Fibroblast of skin of scalp (primary cell): ENCODE measurements around the gene PHKA2.

Experiments
- DNase-seq: peaks from one replicate; pipeline ENCODE4 v3.0.0-alpha.2; 2013

PHKA2 gene

DNA sequence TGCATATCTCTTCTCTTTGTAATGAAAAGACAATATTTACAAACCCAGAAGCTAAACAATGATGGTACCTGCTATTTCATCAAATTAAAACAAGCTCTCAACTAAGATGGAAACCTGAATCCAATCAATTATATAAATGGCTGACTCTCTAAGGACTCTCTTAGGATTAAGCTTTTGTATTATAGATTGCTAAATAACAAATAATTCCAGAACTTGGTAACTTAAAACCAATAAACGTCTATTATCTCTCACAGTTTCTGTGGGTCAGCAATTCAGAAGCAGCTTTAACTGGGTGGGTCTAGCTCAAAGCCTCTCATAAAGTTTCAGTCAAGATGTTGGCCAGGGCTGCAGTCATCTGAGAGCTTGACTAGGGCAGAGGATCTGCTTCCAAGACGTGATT is 12.4 kb downstream of the PHKA2 start:
- no peak for DNase-seq

DNA sequence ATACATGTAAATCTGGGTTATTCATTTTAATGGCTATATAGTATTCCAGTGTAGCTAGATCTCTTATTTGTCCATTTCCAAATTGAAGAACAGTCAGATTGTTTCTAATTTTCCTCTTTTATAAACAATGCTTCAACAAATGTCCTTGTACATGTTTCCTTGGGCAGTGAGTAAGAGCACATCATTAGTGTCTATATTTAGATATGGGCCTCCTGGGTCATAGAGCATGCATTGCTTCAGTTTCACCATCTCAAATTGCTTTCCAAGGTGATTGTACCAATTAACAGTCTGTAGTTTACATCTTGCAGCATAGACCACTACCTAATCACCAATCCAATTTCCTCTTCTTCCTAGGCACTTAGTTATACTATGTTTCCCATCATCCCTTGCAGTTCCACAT is 13.4 kb downstream of the PHKA2 start:
- DNase-seq: no peak

DNA sequence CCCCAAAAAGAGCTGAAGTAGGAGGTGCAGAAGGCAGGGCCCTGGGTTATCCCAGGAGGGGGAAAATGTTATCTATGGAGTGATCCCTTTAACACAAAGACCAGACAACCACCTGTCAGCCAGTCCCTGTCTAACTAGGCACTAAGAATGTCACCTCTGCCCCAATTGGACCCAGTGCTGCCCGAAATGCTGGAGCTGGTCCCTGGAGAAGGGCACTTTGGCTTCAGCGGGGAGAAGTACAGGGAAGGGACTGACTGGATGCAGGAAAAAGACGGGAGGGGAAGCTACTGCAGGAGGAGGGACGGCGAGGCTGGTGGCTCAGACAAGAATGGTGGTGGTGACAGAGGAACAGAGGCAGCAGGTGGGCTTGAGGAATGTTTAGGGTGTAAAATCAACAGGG is 17.3 kb downstream of the PHKA2 start:
- DNase-seq: no peak

DNA sequence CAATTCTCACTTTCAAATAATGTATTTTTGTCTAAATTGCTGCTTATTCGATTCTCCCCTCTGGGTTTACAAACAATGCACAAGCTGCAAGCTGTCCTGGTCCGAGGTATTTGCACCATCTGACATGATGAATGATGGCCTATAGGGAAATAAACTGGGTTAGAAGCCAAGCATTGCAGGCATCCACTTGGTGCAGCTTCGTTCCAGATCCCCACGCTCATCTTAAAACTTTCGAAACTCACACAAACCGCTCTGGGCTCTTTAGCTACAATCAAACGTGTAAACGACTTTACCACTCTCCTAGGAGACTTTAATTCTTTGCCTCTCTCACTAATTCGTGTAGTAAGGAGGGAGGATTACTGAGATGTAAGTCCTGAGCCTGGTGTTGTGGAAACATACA is 19.0 kb downstream of the PHKA2 start:
- no peak for DNase-seq

DNA sequence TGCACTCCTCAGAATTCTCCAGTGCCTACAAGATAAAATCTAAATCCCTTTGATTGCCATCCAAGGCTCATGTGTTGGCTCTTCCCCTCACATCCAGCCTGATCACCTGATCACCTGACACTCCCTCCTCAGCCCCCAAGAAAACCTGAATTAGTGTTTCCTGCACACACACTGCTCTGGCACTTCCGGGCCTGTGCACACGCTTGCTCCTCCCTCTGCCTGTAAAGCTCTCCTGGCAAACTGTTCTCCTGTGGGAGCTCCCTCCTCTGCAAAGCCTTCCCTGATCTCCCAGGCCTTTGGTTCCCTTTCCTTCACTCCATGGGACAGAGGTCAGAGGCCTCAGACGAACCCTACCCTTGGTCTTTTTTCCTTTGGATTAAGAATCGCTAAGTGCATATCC is 19.9 kb downstream of the PHKA2 start:
- DNase-seq: no peak

DNA sequence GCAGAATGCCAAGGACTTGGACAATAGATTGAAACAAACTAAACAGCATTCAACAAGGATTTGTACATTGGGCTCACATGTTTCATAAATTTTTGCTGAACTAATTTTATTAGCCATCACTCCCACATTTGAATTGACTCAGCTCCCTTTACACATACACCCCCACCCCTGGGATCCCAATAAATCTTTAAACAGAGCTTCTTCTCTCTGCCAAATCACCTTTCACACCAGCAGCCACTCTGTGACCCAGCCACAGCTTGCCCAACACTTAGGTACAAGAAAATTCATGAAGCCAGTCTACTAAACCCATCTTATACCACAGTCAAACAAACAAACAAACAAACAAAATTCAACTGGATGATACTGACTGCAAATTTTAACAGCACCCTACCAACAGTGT is 21.6 kb downstream of the PHKA2 start:
- no peak for DNase-seq

DNA sequence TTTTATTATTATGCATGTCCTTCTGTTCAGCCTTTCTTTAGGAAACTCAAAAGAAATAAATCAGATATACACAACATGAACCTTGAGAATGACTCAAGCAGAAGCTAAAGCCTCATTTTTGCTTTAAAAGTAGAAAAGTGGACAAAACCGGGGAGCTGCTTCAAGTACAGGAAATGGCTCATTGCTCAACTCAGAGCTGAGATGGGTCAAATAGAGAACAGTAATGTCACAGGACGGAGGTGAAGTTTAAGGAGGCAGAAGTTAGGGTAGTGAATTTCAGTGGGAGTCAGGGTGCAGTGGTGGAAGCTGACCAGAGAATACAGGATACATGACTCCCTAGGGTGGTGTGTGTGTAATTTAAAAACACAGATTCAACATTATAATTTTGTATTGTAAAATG is 22.2 kb downstream of the PHKA2 start:
- no peak for DNase-seq

DNA sequence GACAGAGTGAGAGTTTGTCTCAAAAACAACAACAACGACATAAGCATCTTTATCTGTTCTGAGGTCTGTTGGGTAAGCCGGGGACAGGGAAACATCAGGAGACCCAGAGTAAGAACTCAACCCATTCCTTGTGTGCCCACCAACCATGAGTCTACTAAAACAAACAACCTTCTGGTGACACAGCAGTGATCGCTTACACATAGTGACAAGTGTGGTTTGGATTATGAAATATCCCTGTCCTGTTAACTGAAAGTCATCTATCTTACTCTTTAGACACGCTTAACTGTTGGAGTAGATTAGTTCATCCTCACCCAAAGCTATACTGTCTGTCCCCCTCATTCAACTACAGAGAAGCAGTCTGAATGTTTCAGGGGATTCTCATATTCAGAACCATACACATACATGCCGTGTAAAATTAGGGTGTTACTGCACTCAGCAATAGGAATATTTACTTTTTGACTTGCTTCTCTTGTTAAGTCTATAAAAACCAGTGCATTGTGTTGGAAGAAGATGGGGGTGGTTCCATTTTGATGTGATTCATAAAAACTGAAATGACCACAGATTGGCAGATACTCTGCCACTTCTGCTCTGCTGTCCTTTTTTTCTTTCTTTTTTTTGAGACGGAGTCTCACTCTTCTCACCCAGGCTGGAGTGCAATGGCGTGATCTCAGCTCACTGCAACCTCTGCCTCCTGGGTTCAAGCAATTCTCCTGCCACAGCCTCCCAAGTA is 27.4 kb downstream of the PHKA2 start:
- DNase-seq: no peak

DNA sequence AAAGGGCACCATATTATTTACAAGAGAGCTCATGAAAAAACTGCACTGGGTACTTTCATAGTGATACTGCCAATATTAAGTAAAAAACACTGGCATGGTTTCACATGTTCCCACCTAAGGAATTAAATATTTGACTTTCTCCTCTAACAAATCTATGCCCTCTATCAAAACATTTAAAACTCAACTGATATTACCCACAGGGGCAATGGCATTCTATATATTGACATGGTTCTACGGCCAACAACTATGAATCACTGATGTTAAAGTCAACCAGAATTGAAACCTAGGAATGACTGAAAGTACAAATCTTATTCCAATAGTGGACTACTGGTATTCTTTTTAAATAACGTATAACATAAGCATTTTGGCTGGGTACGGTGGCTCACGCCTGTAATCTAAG is 28.2 kb downstream of the PHKA2 start:
- no peak for DNase-seq

DNA sequence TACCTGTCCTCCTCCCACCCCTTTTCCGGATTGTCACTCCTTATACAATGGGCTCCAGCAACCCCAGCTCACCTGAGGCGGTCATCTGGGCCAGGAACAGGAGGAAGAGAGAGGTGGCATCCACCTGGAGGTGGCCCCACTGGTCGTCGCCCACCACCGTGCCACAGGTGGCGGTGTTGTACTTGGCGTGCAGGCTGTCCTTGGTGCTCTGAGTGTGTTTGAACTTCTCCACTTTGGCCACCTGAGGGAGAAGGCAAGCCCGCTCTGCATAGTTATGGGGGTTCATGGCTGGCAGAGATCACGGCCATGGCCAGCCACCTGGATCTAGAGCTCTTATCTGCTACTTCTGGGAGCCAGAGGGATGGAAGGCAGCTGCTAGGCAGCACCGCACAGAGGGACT is 32.9 kb downstream of the PHKA2 start:
- no peak for DNase-seq

DNA sequence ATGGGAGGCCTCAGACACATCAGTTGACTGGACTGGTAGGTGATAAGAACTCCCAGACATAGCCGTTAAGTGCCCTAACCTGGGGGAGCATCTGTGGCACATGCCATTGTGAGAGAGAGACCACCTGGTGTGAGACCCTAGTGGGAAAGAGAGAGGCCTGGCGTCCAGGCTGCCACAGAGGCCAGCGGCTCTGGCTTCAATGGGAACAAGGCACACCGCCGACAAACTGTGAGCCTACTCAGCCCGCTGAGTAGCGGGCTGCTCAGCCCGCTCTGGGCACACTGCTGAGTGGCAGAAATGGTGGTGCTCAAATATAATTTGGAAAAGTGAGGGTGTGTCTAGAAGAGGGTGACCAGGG is 34.0 kb downstream of the PHKA2 start:
- DNase-seq: no peak

DNA sequence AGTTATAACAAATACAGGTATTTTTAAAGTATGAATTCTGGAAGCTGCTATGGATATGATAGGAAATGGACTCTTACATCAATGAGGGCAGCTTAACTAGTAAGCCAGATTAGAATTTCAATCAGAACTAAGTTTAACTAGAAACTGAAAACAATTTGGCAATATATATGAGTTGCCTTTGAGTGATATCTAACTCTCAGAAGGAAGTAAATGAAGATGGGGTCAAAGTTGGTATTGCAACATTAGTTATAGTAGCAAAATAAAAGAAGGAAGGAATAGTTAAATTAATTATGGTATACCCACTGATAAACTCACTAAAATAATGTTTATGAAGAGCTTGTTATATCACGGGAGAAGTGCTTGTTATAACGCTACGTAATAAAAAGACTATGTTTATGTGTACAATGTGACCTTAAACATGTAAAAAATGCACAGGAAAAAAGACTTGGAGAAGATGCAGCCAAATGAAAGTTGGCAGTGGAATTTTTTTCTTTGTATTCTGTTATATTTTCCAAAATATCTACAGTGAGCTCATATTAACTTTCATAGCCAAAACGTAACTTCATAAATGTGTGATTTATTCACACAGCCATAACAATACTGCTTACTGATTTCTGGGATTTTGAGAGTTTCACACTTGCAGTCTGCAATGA is 34.5 kb downstream of the PHKA2 start:
- no peak for DNase-seq

DNA sequence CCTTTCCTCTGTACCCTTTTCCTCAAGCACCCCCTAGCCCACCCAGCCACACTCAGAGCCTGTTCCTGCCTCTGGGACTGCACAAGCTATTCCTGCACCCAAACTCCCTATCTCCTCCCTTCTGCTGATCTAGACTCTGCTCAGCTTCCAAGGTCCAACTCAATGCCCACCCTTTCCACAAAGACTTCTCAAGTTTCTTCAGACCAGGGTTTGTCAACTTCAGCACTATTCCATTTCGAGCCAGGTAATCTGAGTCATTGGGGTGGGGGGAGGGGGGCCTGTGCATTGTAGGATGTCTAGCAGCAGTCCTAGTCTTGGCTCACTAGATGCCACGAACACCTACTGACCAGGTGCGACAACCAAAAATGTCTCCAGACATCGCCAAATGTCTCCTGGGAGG is 37.3 kb downstream of the PHKA2 start:
- DNase-seq: no peak

DNA sequence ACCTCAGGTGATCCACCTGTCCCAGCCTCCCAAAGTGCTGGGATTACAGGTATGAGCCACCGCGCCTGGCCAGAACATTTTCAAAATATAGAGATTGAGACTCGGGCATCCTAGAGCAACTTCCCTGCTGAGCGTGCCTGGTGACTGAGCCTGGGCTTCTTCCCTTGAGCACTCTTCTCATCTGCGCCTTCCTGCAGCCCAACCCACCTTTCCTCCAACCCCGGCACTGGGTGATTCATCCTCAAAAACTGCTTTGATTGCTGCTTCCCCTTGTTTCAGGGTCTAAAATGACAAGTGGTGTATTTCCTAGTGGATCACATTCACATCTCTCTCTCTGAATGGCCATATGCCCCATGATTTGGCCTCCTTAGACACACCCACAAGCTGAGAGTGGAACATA is 37.8 kb downstream of the PHKA2 start:
- no peak for DNase-seq

DNA sequence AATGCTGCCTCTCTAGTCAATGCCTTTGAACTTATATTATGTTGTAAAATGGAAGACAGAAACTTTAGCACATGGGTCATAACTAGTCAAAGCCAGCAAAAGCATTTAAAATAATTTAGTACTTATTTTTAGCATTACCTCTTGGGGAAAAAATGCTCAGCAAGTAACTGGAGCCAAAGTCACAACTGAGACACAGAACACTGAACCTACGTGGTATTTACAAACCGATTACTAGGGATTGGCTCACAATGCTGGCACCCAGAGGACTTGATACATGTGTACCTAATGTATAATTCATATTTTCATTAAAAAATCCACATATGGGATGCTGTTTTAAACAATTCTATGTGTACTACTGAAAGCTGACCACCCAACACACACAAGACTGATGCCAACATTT is 38.4 kb downstream of the PHKA2 start:
- DNase-seq: no peak

DNA sequence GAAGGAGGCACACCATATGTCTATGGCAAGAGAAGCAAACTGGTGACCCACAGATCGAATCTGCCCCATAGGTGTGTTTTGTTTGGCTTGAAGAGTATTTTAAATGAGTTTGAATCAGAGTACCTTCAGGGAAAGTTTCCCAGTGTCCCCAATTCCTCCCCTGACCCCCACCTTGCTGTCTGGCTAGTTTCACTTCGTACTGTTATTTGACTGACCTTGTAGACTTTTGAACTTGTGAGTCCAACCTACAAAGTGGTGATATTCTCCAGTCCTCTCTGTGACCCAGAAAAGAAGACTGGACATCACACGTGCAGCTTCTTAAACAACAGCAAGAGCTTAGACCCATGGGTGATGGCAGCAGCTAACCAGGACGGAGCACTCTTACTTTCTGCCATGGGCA is 39.4 kb downstream of the PHKA2 start:
- DNase-seq: no peak

DNA sequence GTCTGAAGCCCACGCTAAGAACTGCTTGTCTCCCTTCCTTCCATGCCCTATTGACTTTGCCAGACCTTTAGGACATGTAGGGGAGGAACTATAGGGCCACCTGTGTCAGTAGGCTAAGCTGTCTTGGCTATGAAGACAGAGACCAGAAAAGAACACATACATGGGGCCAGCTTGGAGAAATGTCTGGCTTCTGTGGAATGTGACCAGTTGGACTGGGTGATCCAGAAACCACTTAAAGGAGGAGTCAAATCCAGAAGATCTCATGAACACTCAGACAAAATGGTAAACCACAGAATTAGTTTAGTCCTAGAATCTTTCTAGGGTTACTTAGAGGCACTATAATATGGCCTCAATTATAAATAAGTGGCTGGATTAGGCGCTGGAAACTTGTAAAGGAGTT is 42.0 kb downstream of the PHKA2 start:
- DNase-seq: no peak

DNA sequence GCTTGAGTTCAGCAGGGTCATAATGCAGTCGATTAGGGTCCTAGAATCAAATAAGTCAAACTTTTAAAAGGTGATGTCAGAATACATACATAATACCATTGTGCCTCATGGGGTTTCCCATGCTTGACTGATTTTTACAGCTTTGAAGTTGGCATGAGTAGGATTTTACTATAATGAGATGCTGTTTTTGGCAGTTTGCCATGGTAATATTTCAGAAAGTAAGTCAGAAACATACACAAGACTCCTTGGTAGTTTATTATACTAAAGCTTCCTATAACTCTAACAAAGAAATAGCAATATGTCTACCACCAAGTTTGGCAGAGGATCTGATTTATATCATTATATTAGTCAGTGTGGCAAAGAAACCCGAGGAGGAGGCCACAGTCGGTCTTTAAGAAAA is 45.2 kb downstream of the PHKA2 start:
- DNase-seq: peak; percentile 27

DNA sequence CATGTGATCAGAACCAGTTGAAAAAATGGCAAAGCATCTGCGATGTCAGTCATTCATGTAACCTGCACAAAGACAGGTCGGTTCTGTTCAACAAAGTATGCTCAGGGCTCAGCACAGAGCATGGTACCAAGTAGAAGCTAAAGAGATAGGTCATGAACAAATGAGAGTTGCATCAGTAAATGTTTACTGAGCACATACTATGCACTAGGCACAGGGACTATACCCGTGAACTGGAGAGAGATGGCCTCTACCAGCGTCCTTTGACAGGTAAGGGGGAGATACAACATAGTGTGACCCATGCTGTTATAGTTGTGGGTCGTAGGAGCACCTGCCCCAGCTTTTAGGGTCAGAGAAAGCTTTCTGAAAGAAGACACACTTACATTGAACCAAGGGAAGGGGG is 46.7 kb downstream of the PHKA2 start:
- DNase-seq: no peak

DNA sequence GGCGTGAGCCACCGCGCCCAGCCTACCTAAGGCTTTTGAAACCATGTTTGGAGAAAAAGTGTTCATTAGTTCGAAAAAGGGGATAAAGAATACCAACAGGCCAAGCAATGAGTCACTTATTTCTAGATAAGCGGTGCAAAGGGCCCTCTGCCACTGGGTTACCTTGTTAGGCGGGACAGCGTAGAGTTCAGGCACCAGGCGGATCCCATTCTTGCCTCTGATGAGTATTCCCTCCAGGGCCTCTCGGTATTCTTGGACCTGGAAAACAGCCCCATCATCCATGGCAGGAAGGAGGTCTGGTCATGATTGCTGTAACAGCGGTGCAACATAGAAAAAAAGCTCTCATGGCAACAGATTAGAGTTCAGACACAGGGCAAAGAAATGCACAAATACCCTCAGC is 48.0 kb downstream of the PHKA2 start:
- no peak for DNase-seq

DNA sequence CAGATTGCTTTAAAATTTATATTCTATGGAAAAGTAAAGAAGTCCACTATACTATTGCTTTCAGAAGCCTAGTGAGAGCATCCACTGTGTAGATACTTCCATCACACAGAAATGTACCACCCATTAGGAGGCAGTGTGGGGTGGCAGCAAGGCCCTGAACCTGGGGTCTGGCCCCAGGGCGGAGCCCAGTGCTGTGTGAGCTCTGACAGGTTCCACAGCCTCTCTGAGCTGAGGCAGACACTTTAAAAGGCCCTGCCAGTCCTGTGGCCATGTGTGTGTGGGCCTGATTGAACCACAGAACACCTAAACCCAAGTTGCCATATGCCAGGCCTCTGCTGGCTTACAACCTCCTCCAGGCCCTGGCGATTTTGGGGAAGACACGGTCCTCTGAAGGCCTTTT is 49.2 kb downstream of the PHKA2 start:
- no peak for DNase-seq

DNA sequence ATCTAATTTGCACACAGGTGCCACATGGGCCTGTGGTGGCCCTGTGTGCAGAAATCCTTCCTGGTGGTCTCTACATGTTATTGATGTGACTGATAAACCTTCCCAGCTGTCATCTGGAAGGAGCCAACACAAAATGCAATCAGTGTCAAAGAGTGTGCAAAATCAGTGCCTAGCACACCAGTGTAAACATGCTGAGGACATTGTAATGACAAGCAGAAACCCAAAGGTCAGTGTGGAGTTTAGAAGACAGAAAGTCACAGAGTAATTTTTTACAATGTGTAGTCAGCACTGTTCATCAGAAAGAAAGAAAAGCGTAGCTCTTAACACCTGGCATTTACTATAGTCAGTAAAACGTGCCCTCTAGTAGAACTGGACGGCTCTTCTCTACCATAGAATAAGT is 50.3 kb downstream of the PHKA2 start:
- no peak for DNase-seq

DNA sequence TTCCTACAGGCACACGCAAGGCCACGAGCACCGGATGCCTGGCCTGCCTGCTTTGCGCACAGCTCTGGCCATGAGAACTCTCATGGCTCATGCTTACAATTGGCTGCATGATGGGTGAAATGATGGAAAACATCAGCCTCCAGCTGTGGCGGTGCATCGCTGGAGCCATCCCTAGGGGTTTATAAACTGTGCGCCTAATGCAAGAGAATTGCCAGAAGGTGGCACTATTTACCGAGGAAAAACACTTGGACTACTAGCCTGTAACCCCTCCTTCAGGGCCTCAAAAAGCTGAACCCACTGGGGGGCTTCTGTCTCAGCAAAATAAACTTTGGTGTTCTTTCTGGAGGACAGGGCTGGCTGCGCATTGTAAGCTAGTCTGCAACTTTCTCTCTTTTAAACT is 51.9 kb downstream of the PHKA2 start:
- DNase-seq: peak; percentile 25

DNA sequence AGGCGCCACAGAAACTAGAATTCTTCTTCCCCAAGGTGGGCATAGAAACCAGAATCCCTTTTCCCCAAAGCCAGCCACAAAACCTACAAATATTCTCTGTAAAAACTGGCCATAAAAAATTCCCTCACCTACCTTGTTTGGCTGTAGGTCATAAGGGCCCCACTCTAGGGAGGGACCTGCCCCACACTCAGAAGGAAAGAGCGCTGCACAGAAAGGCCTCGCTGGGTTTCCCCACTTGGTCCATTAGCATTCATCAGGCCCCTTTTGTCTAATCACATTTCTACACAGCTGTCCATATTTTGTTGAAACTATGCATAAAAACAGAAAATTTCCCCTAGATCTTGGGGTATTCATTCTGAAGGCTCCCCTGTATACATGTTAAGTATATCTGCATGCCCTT is 54.1 kb downstream of the PHKA2 start:
- DNase-seq: no peak

DNA sequence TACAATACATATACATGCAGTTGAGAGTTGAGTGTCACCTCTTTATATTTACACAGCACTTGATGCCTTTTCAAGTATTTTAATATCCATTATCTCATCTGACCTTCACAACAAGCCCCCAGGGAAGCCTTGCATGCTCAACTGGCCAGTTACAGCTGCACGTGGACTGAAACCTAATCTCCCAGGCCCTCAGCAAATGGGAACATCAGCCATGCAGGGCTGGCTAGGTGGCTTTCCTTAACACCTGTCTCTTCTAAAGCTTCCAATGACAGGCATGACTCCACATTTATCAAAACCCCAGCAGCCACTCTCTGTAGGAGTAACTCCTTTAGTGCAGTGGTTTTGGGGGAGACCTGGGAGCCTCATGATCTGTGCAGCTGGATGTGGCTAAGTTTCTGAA is 56.4 kb downstream of the PHKA2 start:
- no peak for DNase-seq
